Hematopoietic multipotent progenitor cell treated with erythropoietin and hydrocortisone succinate and interleukin-3 and kit ligand, for 8 days (in vitro differentiated cells): ENCODE results near the gene PIGR.

Experiments used
- DNase-seq: peaks from one replicate; pipeline ENCODE4 v3.0.0-alpha.2; 2015

PIGR gene

GRCh38 chr1:206909161-206909882, 36.9 kb downstream of the PIGR start:
- DNase-seq = no peak

- DNase-seq = no peak
These were observed 38.2 kb downstream of the PIGR start for GRCh38 chr1:206908038-206908437.

- no peak for DNase-seq
These were observed 38.8 kb downstream of the PIGR start for GRCh38 chr1:206907304-206907991.

- no peak for DNase-seq
These were observed 40.7 kb downstream of the PIGR start for GRCh38 chr1:206905295-206906164.

GRCh38 chr1:206904423-206905142, 41.7 kb downstream of the PIGR start:
- DNase-seq = no peak

- DNase-seq = no peak
These were observed 42.6 kb downstream of the PIGR start for GRCh38 chr1:206903687-206904086.

- no peak for DNase-seq
These were observed 43.6 kb downstream of the PIGR start for GRCh38 chr1:206902702-206903101.

- no peak for DNase-seq
These were observed 44.3 kb downstream of the PIGR start for GRCh38 chr1:206901944-206902343.

GRCh38 chr1:206900149-206900548, 46.1 kb downstream of the PIGR start:
- no peak for DNase-seq

- DNase-seq = no peak
These were observed 46.5 kb downstream of the PIGR start for GRCh38 chr1:206899717-206900116.

GRCh38 chr1:206898915-206899431, 47.3 kb downstream of the PIGR start:
- no peak for DNase-seq

- no peak for DNase-seq
These were observed 48.0 kb downstream of the PIGR start for GRCh38 chr1:206898089-206898914.

- no peak for DNase-seq
These were observed 49.1 kb downstream of the PIGR start, which contains the start of gene IL24 for GRCh38 chr1:206897175-206897574. TSS of gene IL24 (plus strand) at chr1:206897443. CDS start at chr1:206897833, 390 bp downstream.

- no peak for DNase-seq
These were observed 50.0 kb downstream of the PIGR start for GRCh38 chr1:206896261-206896660.

GRCh38 chr1:206895837-206896242, 50.4 kb downstream of the PIGR start:
- DNase-seq = no peak

GRCh38 chr1:206895325-206895724, 50.9 kb downstream of the PIGR start:
- DNase-seq = no peak

- DNase-seq = no peak
These were observed 52.9 kb downstream of the PIGR start for GRCh38 chr1:206893380-206893779.

GRCh38 chr1:206892351-206892984, 53.8 kb downstream of the PIGR start:
- DNase-seq = no peak

GRCh38 chr1:206891412-206891811, 54.9 kb downstream of the PIGR start:
- DNase-seq = no peak

GRCh38 chr1:206890125-206891060, 55.9 kb downstream of the PIGR start:
- no peak for DNase-seq
